GM18909 (cell line): ENCODE measurements around the gene CTSZ.
"Not testable (repeated sequence)": the region's sequence is repeated elsewhere in the genome, so short reads cannot be mapped to it uniquely, and the experiment has no call there.

Source experiments
- ATAC-seq: cut with Tn5 transposase; IDR thresholded peaks from one replicate; pipeline ENCODE4 v1.9.1; 2021; ENCODE audit warnings: mild to moderate bottlenecking; ENCODE audit not compliant: unreplicated experiment, poor library complexity

Gene CTSZ

DNA sequence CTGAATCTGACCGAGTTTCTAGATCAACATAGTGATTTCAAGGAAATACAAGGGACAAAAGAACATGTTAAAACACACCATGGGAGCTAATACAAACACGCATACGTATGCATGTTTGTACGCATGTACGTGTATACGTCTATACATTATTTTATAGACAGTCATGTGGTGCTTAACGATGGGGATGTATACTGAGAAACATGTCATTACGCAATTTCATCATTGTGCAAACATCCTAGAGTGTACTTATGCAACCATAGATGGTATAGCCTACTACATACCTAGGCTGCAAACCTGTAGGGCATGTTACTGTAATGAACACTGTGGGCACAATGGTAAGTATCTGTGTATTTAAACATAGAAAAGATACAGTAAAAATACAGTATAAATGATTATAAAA, 51.0 kb downstream of the CTSZ start:
- no peak for ATAC-seq

DNA sequence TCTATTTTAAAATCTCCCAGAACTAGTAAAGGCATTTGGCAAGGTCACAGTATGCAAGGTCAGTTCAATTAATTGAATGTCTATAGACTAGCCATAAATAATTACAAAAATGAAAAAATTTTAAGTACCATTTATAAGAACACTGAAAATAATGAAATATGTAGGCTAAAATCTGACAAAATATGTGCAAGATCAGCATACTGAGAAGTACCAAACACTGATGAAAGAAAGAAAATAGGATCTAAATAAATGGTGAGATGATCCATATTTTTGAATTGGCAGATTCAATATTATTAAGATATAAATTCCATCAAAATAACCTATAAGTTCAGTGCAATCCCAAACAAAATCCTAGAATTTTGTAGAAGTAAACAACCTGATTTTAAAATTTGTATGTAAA, 54.0 kb downstream of the CTSZ start:
- no peak for ATAC-seq

DNA sequence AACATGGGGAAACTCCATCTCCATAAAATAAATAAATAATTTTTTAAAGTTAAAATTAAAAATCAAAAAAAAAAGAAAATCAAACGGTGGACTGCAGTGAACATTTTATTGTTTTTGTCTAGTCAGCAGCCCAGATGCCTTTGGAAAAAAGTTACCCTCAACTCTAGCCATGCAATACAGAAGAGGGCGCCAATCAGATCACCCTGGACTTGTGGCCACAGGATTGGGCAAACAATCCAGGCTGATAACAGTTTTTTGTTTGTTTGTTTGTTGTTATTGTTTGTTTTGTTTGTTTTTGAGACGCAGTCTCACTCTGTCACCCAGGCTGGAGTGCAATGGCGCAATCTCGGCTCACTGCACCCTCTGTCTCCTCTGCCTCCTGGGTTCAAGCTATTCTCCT, 56.5 kb downstream of the CTSZ start:
- no peak for ATAC-seq

DNA sequence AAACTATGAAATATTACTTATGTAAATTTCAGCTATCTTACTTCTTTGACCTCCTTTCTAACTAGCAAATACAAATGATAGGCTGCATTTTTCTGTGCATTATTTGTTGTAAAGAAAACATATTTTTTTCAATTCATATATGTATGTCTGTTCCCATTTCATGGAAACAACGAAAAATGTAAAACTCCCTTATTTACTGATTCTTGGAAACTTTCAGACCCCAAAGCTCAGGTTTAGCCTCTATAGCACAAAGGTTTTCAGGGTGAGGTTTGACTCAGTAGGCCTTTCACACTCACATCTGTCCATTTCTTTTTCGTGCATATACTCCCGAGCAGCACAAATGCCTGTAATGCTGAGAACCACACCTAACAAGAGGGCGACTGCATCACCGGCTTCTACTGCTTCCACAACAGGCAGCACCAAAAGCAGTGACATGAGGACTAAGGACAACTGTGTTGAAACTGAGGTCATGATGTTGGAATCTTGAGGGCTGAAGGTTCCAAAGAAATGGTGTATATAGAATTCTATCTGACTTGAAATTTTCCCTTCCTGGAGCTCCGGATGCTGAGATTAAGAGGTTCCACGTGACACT, 59.2 kb downstream of the CTSZ start:
- not testable (repeated sequence) for ATAC-seq

DNA sequence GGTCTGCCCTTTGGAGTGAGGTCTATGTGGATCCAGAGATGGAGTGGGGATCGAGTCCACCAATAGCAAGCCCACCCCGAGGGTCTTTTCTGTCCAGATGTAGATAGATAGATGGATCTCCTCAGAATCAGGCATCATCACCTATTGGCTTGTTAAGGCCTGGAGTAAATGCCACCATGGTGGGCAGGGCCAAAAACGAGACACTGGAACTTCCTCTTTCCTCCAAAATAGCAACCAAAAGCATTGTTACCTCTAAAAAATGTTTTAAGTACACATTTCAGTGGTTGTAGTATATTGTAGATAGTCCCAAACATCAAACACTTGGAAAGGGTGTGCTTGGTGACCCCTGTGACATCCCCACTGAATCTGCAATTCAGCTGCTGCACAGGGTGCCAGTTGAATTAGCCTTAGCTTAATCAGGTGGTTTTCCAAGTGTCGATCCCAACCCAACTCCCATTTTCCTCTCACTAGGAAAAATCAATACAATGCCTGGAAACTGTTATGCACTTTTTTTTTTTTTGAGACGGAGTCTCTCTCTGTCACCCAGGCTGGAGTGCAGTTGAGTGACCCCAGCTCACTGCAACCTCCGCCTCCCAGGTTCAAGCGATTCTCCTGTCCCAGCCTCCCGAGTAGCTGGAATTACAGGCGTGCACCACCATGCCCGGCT, 61.0 kb downstream of the CTSZ start:
- no peak for ATAC-seq
